Astrocyte (in vitro differentiated cells and primary cell): ENCODE measurements around the gene UTP4. TPM values are rescaled to one million over a fixed set of nuclear protein-coding genes. Genes with fewer than 3 reads are reported as not detected.

Experiments
- DNase-seq: peaks from one replicate; pipeline ENCODE4 v3.0.0-alpha.2; 2010; ENCODE audit warnings: low read depth
- FAIRE-seq: peaks from 2 replicates; lab custom pipeline; 2011; peaks lifted over from hg19 to GRCh38; lab: Jason Lieb, UNC
- H2AFZ ChIP-seq: 2 replicates; pipeline ENCODE4 v1.6.0; 2012; ENCODE audit warnings: low read depth, low read length, inconsistent platforms
- H3K27ac ChIP-seq: 2 replicates; pipeline ENCODE4 v1.5.1; 2011; ENCODE audit warnings: low read depth, low read length, inconsistent platforms
- H3K27me3 ChIP-seq: 2 replicates; pipeline ENCODE4 v1.6.0; 2011; ENCODE audit warnings: low read length, inconsistent platforms; ENCODE audit not compliant: insufficient read depth
- H3K36me3 ChIP-seq: 2 replicates; pipeline ENCODE4 v1.5.1; 2011; ENCODE audit warnings: low read length, inconsistent platforms; ENCODE audit not compliant: insufficient read depth
- H3K4me1 ChIP-seq: 2 replicates; pipeline ENCODE4 v1.5.1; 2011; ENCODE audit warnings: low read length, inconsistent platforms; ENCODE audit not compliant: insufficient read depth
- H3K4me2 ChIP-seq: 2 replicates; pipeline ENCODE4 v1.6.0; 2012; ENCODE audit warnings: low read length, inconsistent platforms
- H3K4me3 ChIP-seq: 2 replicates; pipeline ENCODE4 v1.5.1; 2011; ENCODE audit warnings: low read depth, mild to moderate bottlenecking, low read length, inconsistent platforms; ENCODE audit not compliant: insufficient read depth
- H3K79me2 ChIP-seq: 2 replicates; pipeline ENCODE4 v1.6.0; 2012; ENCODE audit warnings: mild to moderate bottlenecking, low read length, inconsistent platforms; ENCODE audit not compliant: insufficient read depth
- H3K9ac ChIP-seq: 2 replicates; pipeline ENCODE4 v1.6.0; 2012; ENCODE audit warnings: mild to moderate bottlenecking, low read length, inconsistent platforms
- H3K9me3 ChIP-seq: 2 replicates; pipeline ENCODE4 v1.5.1; 2012; ENCODE audit warnings: low read depth, mild to moderate bottlenecking, low read length, inconsistent platforms; ENCODE audit not compliant: insufficient read depth
- H4K20me1 ChIP-seq: 2 replicates; pipeline ENCODE4 v1.6.0; 2012; ENCODE audit warnings: low read length, inconsistent platforms; ENCODE audit not compliant: insufficient read depth
- H3K27ac Mint-ChIP-seq: one replicate; pipeline ENCODE4 v1.8.0; 2021; ENCODE audit warnings: mild to moderate bottlenecking, mixed read lengths; ENCODE audit not compliant: unreplicated experiment
- H3K27me3 Mint-ChIP-seq: one replicate; pipeline ENCODE4 v1.8.0; 2021; ENCODE audit warnings: low read depth, mixed read lengths; ENCODE audit not compliant: unreplicated experiment
- H3K36me3 Mint-ChIP-seq: one replicate; pipeline ENCODE4 v1.8.0; 2021; ENCODE audit warnings: low read depth, mixed read lengths; ENCODE audit not compliant: unreplicated experiment
- H3K4me1 Mint-ChIP-seq: one replicate; pipeline ENCODE4 v1.8.0; 2021; ENCODE audit warnings: low read depth, mixed read lengths; ENCODE audit not compliant: unreplicated experiment
- H3K4me3 Mint-ChIP-seq: one replicate; pipeline ENCODE4 v1.8.0; 2021; ENCODE audit warnings: mild to moderate bottlenecking, moderate library complexity, mixed read lengths; ENCODE audit not compliant: unreplicated experiment
- H3K9me3 Mint-ChIP-seq: one replicate; pipeline ENCODE4 v1.8.0; 2021; ENCODE audit warnings: mild to moderate bottlenecking, mixed read lengths; ENCODE audit not compliant: unreplicated experiment
- CTCF ChIP-seq: IDR thresholded peaks from 2 replicates; pipeline ENCODE4 v1.5.1; 2011; ENCODE audit warnings: low read depth, mild to moderate bottlenecking, inconsistent platforms, low read length, moderate library complexity; ENCODE audit not compliant: insufficient read depth
- EZH2 ChIP-seq: IDR thresholded peaks from 2 replicates; pipeline ENCODE4 v1.6.1; 2012; ENCODE audit warnings: mild to moderate bottlenecking, low read length, inconsistent platforms; ENCODE audit not compliant: insufficient read depth
- total RNA-seq: library from RNA; stranded (reverse); gene quantifications from 2 replicates; pipeline ENCODE4 v1.2.1, GENCODE V29; 2021

Gene UTP4
- total RNA-seq, 1 donor from 2014 or later = 69.4 TPM

- H3K27ac Mint-ChIP-seq = peak overlapping the region; percentile 91
- peak overlapping the region; percentile 84 for H3K4me3 Mint-ChIP-seq
- H3K36me3 ChIP-seq = no peaks in the 10 kb centered on the region
- H4K20me1 ChIP-seq = peaks cover 45% of the 10 kb centered on the region
- FAIRE-seq = no peak
- peak overlapping the region; percentile 48 for H2AFZ ChIP-seq
- H3K9me3 Mint-ChIP-seq = no peaks in the 10 kb centered on the region
- H3K27ac ChIP-seq = peak overlapping the region; percentile 75
- H3K4me1 ChIP-seq = peaks cover 33% of the 10 kb centered on the region
- no peaks in the 10 kb centered on the region for H3K27me3 Mint-ChIP-seq
- no peak for DNase-seq
- H3K9ac ChIP-seq = peak overlapping the region; percentile 83
- H3K4me2 ChIP-seq = peak overlapping the region; percentile 92
- H3K4me1 Mint-ChIP-seq = peaks cover 24% of the 10 kb centered on the region
- H3K36me3 Mint-ChIP-seq = peaks cover 4% of the 10 kb centered on the region
- no peaks in the 10 kb centered on the region for H3K9me3 ChIP-seq
- H3K4me3 ChIP-seq = peak overlapping the region; percentile 95
- no peaks in the 10 kb centered on the region for H3K27me3 ChIP-seq
- H3K79me2 ChIP-seq = peaks cover 52% of the 10 kb centered on the region
- TF ChIP-seq EZH2 (no peak), CTCF (no peak)
Observed at GRCh38 chr16:69187446-69188235, 55.2 kb downstream of the UTP4 start.

GRCh38 chr16:69188236-69188549 lies 55.7 kb downstream of the UTP4 start:
- peak overlapping the region; percentile 84 for H3K4me3 Mint-ChIP-seq
- Histone ChIP-seq H2AFZ (peak overlapping the region; percentile 48), H3K9me3 (no peaks in the 10 kb centered on the region), H3K9ac (peak overlapping the region; percentile 83), H3K4me1 (peaks cover 33% of the 10 kb centered on the region), H3K4me3 (peak overlapping the region; percentile 95), H3K79me2 (peaks cover 57% of the 10 kb centered on the region), H3K27ac (peak overlapping the region; percentile 75), H3K36me3 (no peaks in the 10 kb centered on the region), H3K27me3 (no peaks in the 10 kb centered on the region), H4K20me1 (peaks cover 48% of the 10 kb centered on the region), H3K4me2 (peak overlapping the region; percentile 92)
- DNase-seq = peak; percentile 40
- FAIRE-seq = no peak
- no peaks in the 10 kb centered on the region for H3K27me3 Mint-ChIP-seq
- no peaks in the 10 kb centered on the region for H3K9me3 Mint-ChIP-seq
- H3K27ac Mint-ChIP-seq = peak overlapping the region; percentile 91
- peaks cover 4% of the 10 kb centered on the region for H3K36me3 Mint-ChIP-seq
- peaks cover 24% of the 10 kb centered on the region for H3K4me1 Mint-ChIP-seq
- TF ChIP-seq CTCF = no peak
- TF ChIP-seq EZH2 = no peak

GRCh38 chr16:69188716-69189115 lies 56.3 kb downstream of the UTP4 start:
- H3K79me2 ChIP-seq = peaks cover 62% of the 10 kb centered on the region
- H3K27me3 ChIP-seq = no peaks in the 10 kb centered on the region
- Mint-ChIP-seq H3K9me3 (no peaks in the 10 kb centered on the region), H3K27me3 (no peaks in the 10 kb centered on the region), H3K27ac (peak overlapping the region; percentile 13), H3K4me3 (peak overlapping the region; percentile 84), H3K36me3 (peaks cover 4% of the 10 kb centered on the region), H3K4me1 (peaks cover 24% of the 10 kb centered on the region)
- TF ChIP-seq EZH2 = no peak
- no peak for TF ChIP-seq CTCF
- H3K36me3 ChIP-seq = no peaks in the 10 kb centered on the region
- H4K20me1 ChIP-seq = peaks cover 53% of the 10 kb centered on the region
- peak overlapping the region; percentile 83 for H3K9ac ChIP-seq
- H2AFZ ChIP-seq = no peak overlapping the region
- H3K27ac ChIP-seq = peak overlapping the region; percentile 75
- peak; percentile 65 for DNase-seq
- peaks cover 33% of the 10 kb centered on the region for H3K4me1 ChIP-seq
- peak overlapping the region; percentile 95 for H3K4me3 ChIP-seq
- H3K4me2 ChIP-seq = peak overlapping the region; percentile 92
- no peak for FAIRE-seq
- no peaks in the 10 kb centered on the region for H3K9me3 ChIP-seq
